ENCODE data around the gene GOLGA1.

Gene GOLGA1, protein sequence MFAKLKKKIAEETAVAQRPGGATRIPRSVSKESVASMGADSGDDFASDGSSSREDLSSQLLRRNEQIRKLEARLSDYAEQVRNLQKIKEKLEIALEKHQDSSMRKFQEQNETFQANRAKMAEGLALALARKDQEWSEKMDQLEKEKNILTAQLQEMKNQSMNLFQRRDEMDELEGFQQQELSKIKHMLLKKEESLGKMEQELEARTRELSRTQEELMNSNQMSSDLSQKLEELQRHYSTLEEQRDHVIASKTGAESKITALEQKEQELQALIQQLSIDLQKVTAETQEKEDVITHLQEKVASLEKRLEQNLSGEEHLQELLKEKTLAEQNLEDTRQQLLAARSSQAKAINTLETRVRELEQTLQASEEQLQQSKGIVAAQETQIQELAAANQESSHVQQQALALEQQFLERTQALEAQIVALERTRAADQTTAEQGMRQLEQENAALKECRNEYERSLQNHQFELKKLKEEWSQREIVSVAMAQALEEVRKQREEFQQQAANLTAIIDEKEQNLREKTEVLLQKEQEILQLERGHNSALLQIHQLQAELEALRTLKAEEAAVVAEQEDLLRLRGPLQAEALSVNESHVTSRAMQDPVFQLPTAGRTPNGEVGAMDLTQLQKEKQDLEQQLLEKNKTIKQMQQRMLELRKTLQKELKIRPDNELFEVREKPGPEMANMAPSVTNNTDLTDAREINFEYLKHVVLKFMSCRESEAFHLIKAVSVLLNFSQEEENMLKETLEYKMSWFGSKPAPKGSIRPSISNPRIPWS

DNA sequence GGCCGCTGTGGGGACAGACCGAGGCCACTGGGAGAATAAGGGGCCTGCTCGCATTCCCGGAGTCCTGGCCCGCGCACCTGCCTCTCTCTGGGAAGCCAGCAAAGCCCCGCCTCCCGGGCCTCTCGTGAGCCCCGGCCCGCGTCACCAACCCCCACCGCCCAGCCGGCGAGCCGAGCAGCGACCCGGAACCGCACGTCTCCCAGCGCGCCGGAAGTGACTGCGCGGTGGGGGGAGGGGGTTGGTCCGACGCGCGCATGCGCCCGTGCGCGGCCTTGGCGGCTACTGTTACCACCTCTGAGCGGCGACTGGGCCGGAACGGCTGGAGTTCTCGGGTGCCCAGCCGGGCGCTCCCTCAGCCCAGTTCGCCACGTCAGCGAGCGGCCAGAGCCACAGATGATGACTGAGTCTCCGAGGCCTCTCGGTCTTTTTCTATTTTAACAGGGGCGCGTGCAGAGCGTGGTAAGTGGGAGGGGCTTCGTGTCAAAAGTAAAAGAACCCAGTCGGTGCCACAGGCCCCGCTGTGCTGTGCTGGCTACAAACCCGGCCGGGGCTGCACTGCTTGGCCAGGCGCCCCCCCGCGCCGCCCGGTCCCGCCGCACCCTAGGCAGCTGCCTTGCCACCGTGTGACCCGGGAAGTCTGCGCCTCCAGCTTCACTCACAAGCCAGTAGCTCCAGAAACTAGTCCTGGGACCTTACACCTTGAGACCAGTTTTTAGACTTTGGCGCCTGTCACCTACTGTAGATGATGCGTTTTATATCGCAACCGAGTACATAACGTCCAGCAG is at the start of gene GOLGA1:
Gene GOLGA1, minus strand, starts transcription at position 190 of the 785 bp plus-strand sequence. CDS start 2,372 bp downstream, outside the sequence.
- DNase-seq (ENCODE audit: low spot score) = peak; percentile 99

DNA sequence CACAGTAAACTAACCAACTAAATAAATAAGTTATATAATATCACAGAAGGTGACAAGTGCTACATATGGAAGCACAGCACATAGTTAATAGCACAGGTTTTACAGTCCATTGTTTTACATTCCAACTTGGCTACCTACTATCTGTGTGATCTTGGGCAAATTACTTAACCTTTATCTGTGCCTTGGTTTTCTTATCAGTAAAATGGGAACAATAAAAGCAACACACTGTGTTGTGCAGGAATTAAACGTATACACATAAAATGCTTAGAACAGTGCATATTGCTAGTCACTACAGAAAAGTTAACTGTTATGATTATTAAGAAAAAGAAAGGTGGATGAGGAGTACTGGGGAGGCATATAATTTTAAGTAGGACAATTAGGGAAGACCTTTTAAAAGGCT is 42.8 kb upstream of the GOLGA1 start:
- no peak for DNase-seq (ENCODE audit: low spot score)

DNA sequence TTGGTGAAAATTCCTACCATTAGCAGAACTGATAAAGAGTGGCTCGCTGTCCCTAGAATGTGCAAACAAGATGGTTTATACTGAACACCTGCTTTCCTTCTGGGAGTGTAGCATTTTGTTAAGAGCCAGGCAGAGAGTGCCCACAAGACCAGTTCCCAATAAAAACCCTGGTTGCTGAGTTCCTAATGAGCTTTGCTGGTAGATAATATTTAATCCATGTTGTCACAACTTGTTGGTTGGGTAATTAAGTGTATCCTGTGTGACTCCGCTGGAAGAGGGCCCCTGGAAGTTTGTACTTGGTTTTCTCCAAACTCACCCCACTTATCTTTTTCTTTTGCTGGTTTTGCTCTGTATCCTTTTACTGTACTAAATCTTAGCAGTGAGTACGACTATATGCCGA is 39.5 kb upstream of the GOLGA1 start:
- DNase-seq (ENCODE audit: low spot score) = no peak

DNA sequence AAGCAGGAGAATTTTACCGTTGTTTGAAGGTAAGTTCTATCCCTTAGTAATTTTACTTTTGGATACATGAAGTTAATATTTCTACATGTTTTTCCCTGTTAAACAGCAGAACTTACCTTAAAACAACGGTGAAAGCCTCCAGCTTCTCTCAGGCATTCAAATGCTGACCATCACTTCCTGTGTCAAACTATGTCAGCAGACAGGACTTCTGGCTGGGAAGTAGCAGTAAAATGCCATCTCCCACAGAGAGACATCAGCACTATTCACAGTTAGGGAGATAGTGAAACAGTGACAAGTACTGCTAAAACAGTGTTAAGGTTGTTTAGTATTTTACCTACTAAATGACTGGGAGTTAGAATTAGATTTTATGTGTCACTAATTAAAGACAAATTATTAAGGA is 34.2 kb upstream of the GOLGA1 start:
- no peak for DNase-seq (ENCODE audit: low spot score)

DNA sequence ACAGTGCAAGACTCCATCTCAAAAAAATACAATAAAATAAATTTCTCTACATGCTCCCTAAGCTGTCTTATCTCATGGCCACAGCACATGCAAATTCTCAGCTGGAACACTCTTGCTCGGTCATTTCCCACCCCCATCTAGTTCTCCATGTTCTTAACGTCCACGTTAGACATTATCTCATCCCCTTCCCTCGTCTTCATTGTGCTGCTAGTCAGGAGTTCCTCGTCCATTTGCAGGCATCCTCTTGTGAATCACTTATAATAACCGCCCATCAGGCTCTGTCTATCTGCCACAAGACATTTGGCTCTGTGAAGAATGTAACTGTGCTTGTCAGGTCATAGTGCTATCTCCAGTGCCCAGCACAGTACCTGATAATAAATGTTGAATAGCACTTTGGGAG is 32.9 kb upstream of the GOLGA1 start:
- no peak for DNase-seq (ENCODE audit: low spot score)

DNA sequence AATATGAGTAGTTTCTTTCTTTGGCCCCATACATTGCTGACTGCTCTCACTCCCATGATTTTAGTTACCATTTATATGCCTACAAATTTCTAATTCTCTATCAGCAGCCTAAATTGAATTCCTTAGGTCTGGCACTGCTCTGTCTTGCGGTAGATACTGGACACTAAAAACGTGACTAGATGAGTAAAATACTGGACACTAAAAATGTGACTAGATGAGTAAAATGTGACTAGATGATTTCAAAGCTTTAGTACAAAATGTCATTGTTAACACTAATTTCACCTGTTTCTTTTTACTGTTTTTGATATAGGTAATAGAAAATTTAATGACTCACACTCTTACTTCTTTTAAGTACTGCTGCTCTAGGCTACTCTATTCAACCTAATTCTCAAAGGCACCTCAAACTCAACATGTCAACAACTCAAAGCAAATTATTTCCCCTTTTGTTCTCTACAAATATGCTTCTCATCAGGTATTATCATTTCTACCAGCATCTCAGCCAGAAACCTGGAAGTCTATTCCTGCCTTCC is 31.4 kb upstream of the GOLGA1 start:
- no peak for DNase-seq (ENCODE audit: low spot score)

DNA sequence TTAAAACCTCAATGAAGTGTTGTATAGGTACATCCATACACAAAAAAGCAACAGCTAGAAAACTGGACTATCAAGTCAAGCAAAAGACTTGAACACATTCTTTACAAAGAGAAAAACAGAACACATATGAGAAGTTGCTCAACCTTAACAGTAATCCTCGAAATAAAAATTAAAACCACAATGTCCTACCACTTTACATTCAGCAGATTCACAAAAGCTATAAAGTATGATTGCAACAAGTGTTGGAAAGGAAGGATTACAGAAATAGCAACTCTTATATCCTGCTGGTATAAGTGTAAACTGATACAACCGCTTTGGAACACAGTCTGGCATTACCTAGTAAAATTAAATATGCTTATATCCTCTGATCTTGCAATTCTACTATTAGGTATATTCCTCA is 28.5 kb upstream of the GOLGA1 start:
- no peak for DNase-seq (ENCODE audit: low spot score)

DNA sequence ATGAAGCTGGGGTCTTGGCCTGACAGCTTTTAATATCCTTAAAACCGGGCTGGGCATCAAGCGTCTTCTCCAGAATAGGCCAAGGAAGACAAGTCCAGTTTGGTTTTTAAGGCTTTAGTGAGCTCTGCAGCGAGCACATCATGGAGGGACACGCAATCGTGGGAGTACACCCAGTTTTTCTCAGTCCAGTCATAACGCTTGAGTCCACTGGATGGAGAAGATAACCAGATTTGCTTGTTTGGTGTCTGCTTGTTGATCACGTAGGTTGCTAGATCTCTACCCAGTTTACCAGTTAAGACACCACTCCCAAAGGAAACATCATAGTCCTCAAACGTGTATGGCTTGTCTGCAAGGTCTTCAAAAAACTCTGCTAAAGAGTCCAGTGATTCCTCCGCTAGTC is 27.4 kb upstream of the GOLGA1 start:
- DNase-seq (ENCODE audit: low spot score) = no peak

DNA sequence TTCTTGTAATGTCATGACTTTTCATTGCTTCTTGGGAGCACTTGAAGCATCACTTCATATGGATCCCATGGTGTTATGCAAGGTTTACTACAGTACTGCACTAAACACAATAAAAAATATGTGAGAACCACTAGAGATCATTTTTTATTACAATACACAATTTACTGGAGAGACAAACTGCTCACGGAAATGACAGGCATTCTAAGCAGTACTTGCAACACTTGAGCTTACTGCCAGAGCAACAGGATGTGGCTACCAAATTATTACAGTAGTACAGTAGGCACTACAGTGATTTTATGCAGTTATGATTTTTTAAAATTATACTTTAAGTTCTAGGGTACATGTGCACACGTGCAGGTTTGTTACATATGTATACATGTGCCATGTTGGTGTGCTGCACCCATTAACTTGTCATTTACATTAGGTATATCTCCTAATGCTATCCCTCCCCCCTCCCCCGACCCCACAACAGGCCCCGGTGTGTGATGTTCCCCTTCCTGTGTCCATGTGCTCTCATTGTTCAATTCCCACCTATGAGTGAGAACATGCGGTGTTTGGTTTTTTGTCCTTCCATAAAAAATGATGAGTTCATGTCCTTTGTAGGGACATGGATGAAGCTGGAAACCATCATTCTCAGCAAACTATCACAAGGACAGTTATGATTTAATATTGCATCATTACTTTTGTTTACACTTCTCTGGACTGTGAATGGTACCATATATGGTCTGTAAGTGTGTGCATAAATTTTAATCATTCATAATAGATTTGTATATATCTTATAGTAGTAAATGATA is 25.1 kb upstream of the GOLGA1 start:
- peak; percentile 11 for DNase-seq (ENCODE audit: low spot score)

DNA sequence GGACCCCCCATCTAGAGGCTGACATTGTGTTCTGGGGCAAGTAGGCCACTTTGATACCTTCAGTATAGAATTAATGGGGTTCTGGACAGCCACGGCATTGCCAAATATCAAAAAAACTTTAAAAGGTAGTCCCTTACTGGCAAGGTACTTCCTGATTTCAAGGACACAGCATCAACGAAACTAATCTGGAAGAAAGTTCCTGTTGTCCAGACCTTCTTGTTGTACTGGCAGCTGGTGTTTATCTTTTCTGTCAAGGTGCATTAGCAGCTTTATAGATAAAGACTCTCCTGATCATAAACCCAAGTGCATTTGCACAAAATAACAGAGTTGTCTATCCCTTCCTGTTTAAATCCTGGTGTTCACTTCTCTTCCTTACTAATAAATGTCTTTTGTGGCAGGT is 23.7 kb upstream of the GOLGA1 start:
- DNase-seq (ENCODE audit: low spot score) = no peak

DNA sequence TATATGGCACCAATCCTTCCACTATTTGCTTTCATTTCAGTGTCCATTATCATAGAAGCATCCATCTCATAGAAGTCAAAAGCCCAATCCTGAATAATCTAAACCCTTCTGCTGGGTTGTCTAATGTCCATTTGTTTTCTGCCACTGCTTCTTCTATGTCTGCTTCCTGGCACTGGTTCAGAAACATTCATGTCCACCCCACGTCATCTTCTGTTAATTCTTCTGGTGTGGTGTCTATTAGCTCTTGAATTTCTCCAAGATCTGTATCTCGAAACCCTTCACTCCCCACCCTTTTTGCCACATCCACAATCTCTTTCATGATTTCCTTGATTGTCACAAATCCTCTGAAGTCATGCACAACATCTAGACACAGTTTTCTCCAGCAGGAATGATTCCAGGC is 23.2 kb upstream of the GOLGA1 start:
- no peak for DNase-seq (ENCODE audit: low spot score)

DNA sequence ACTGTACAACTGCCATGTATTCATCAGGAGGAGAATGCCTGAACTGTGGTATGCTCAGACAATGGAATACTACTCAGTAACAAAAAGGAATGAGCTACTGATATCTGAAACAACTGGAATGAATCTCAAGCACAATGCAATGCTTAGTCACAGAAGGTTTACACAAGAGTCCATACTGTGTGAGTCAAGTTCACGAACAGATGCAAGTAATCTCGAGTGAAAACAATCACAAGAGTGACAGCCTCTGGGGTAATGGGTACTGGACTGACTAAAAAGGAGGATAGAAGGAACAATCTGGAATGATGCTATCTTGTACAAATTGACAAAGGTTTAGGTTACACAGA is 19.5 kb upstream of the GOLGA1 start:
- peak; percentile 29 for DNase-seq (ENCODE audit: low spot score)

DNA sequence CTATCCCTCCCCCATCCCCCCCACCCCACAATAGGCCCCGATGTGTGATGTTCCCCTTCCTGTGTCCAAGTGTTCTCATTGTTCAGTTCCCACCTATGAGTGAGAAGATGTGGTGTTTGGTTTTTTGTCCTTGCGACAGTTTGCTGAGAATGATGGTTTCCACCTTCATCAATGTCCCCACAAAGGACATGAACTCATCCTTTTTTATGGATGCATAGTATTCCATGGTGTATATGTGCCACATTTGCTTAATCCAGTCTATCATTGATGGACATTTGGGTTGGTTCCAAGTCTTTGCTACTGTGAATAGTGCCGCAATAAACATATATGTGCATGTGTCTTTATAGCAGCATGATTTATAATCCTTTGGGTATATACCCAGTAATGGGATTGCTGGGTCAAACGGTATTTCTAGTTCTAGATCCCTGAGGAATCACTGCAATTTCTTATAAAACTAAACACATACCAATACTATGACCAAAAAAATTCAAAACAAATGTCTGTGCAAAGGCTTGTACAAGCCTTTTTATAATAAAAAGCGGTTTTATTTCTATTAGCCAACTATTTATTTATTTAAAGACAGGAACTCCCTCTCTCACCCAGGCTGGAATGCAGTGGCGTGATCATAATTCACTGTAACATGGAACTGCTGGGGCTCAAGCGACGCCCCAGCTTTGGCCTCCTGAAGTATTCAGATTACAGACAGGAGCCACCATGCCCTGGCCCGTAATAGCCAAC is 19.0 kb upstream of the GOLGA1 start:
- DNase-seq (ENCODE audit: low spot score) = peak; percentile 26

DNA sequence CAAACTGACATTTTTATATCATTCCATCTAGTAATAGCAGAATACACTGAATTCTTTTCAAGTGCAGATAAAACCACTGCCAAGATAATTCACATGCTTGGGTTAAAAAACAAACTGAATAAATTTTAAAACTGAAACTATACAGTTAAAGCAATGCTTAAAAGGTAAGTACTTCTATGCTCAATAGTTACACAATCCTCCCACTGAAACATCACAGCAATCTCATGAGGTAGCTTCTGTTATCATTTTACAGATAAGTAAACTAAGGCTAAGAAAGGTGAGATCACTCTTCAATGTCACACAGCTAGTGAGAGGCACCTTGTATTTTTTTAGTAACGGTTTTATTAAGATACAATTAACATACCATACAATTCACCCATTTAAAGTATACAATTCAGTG is 13.4 kb upstream of the GOLGA1 start:
- DNase-seq (ENCODE audit: low spot score) = no peak

DNA sequence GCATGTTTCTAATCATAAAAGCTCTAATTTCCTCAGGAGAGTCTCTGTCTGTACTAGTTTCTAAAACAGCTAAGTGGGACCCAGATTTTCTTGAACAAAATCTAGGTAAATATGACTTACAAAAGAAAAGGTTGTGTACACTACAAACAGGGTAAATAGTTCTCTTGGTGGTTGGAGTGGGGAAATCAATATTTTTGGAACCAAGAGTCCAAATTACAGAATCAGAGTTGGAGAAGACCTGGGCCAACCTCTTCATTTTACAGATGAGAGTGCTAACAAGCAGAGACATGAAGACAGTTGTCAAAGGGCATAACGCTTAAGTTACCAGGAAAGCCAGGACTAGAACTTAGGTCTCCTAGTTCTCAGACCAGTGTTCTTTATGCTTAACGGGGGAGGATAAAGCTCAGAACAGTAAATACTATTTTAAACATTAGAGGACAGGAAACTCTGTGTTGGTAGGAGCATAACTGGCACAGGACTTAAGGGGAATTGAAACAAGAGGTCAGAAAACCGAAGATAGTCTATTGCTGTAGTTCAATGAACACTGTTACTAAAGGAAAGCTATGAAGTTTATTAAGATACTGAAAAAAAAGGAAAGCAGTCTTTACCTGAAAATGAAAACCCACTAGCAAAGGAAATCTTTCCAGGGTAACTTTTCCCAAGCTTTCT is 9.3 kb upstream of the GOLGA1 start:
- DNase-seq (ENCODE audit: low spot score) = no peak

DNA sequence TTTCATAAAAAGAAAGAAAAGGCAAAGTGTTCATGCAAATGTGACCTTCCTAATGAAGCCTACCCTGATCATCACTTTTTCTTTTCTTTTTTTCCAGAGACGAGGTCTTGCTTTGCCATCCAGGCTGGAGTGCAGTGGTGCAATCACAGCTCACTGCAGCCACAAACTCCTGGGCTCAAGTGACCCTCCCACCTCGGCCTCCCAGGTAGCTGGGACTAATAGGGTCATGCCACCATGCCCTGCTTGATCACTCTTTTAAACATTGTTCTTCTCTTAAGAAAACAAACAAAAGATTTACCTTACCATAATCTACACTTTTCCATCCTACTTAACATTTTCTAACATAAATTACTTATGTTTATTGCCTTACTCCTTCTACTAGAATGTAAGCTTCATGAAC is 8.5 kb upstream of the GOLGA1 start:
- DNase-seq (ENCODE audit: low spot score) = no peak

DNA sequence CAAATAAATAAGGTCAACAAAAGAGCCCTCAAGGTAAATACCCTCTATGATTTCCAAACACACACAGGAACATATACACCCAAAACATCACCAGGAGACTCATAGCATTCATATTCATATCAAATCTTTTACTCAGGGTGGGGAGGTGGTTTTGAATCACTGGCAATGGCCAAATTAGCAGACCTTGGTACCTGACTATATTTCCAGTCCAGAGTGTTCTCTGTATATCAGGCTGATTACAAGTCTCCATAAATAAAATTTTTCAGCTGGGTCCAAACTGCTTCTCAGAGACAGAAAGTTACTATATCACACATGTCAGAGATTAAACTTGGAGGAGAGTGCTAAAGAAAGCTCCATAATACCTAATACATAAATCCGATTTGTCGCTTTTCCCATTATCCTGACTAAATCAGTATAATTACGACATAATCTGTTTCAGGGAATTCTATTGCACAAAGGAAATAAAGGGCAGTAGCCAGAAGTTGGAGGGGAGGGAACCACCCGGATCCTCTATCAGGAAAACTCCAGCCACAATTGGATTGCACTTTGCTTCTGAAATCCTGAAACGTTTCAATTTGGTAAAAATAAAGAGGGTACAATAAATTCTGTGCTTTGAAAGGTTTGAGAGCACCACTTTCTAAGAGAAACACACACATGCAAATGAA is 7.0 kb upstream of the GOLGA1 start:
- DNase-seq (ENCODE audit: low spot score) = no peak

DNA sequence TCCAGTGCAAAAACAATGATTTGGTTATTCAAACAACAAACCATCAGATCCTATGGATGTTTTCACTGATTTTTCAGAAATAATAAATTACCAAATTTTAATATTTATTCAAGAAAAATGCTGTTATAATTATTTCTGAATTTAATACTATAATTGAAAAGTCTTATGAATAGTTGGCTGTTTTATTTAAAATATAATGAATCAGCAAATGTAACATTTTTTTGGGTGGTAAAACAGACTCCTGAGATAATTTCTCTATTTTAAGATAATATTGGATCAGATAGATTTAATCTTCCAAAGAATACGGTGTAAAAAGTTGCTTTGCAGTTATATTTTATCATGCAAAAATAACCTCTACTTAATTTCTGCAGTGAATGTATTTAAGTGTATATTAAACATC is 5.3 kb upstream of the GOLGA1 start:
- no peak for DNase-seq (ENCODE audit: low spot score)

DNA sequence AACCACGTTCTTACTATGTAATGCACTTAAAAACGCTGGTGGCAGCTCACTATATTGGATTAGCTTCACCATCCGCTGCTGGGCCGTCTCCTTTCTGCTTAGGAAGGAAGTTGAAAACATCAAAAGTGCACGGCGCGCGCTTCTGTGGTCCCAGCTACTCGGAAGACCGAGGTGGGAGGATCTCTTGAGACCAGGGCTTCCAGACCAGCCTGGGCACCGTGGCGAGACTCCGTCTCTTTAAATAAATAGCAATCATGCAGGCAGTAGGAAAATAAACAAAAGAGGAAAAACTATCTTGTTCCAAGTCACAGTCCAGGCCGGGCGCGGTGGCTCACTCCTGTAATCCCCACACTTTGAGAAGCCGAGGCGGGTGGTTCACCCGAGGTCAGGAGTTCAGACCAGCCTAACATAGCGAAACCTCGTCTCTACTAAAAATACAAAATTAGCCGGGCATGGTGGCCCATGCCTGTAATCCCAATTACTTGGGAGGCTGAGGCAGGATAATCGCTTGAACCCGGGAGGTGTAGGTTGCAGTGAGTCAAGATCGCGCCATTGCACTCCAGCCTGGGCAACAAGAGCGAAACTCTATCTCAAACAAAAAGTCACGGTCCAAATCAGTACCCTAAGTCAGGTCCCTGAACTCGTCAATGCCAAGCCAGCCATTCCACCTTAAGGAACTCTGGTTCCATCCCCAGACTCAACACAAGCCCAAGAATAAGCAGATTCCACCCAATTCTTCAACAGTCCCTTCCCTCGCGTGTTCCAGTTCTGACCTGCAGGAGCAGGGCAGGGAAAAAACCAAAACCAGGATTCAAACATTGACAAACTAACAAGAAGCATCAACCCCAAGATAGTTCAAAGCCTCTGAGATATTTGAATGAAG is 1.0 kb upstream of the GOLGA1 start:
- DNase-seq (ENCODE audit: low spot score) = peak; percentile 11
